GM18520 (cell line): Measurements from ENCODE around the gene RALGAPA2.

ENCODE experiments used
- ATAC-seq: cut with Tn5 transposase; IDR thresholded peaks from one replicate; pipeline ENCODE4 v1.9.1; 2021; ENCODE audit not compliant: unreplicated experiment

The RALGAPA2 gene

DNA sequence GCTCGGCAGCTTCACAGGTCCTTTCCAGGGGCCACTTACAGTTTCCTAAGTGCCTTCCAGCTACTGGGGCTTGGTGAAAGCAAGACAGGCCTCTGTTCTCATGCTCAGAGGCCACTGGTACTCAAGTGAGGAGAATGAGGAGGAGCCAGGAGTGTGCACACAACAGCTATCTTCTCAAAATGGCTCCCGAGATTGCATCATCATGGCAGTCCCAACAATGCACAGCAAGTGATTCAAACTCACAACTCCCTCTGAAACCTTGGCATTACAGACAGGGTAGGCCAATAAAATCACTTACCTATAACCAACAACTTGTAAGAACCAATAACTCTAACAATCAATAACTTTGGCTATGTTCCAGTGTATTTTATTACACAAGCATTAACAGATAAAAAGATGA is 77.4 kb downstream of the RALGAPA2 start:
- no peak for ATAC-seq

DNA sequence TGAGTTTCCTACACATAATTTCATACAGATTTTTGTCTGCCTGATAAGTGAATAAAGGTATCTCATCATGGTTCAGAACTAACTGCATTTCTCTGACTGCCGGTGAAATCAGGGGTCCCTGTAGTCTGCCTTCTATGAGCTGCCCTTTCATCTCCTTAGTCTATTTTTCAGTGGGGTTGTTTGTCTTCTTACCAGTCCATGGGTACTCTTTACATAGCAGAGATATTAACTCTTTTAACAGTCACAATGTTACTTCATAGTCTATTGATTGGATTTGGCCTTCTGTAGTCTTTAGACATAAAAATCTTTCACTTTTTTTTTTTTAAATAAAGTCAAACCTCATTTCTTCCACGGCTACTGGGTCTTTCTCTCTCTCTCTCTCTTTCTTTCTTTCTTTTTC is 79.8 kb downstream of the RALGAPA2 start:
- no peak for ATAC-seq

DNA sequence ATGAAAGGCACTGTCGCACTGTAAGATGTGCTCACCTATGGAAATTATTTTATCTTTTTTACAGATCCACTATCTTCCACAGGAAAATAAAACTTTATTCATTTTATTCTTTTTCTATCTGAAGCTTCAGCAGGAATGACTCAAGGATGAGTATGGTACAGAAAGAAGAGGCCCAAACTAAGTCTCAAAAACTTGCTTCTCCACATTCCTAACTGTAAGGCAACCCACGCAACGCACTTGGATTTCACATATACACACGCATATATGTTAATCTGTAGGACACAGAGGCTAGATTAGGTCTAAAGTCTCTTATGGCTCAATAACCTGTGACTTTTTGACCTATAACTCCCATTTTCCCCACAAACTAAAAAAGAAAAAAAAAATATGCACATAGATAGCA is 81.9 kb downstream of the RALGAPA2 start:
- no peak for ATAC-seq

DNA sequence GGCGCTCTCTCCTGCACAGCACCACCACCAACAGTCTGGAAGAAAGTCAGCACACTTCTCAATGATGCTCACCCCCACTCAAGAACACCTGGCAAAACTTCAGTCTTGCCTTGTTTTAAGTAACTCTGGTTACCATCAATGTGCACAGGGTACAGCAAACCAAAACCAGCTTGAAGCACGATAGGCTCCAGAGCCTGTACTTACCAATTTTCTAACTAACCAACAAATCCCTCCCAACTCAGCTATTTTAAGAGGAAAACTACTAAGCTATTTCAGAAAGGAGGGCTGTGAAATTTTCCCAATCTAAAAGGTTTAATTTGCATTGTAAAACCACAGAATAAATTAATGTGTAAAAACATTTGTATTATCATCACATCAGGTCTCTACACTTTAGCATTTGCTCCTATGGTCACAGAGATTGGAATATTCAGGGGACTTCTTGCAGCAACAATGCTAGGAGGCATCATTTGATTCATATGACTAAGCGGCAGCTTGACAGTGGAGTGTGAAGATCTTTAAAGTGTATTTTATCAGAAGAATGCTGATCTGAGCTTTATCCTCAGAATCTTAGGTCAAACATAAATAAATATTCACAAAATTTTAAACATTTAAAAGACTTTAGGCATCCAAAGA is 82.8 kb downstream of the RALGAPA2 start:
- no peak for ATAC-seq

DNA sequence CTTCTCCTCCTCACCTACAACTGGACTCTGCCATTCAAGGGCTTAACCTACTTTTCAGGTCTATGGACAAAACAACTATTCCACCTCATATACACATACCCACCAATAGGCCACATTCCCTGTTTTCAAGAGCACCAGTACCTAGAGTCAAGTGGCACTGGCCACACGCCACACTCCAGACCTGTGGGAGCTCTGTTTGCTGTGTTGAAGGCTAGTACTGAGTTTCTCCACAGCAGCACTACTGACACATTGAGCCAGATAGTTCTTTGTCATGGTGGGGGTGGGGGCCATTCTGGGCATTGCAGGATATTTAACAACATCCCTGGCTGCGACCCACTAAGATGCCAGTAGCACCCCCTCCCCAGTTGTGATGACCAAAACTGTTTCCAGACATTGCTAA is 84.1 kb downstream of the RALGAPA2 start:
- ATAC-seq, result no peak

DNA sequence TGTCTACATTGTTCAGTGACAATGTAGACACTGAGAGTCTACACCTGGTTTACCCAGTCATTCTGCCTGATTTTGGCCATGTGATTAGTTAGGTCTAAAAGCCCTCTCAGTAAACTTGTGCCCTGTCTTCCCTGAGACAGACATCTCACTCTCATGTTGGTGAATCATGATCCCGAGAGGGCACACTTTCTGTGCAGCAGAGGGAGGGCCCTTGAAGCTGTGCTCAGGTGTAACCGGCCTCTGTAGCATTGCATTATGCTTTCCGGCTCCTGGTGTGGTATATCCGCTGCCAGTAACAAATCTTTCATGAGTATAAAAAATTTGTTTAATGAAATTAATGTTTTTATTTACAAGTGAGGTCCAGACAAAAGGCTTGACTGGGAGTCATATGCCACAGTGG is 85.0 kb downstream of the RALGAPA2 start:
- no peak for ATAC-seq

DNA sequence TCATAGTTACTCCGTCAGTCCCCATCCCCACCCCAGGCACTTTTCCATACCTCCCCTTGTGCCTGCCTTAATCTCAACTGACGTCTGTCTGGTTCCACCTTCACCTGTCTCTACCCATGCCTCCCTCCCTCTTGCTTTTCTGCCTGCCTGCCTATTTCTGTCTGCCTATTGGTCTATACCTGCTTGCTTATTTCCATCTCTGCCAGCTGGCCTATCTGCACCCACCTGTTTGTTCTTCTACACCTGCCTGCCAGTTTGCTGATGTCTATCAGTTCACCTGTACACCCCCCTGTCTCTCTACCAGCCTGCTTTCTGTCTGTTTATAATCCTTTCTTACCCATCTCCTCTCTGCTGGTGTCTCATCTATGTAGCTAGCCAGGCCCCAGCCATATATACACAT is 87.5 kb downstream of the RALGAPA2 start:
- ATAC-seq, result no peak

DNA sequence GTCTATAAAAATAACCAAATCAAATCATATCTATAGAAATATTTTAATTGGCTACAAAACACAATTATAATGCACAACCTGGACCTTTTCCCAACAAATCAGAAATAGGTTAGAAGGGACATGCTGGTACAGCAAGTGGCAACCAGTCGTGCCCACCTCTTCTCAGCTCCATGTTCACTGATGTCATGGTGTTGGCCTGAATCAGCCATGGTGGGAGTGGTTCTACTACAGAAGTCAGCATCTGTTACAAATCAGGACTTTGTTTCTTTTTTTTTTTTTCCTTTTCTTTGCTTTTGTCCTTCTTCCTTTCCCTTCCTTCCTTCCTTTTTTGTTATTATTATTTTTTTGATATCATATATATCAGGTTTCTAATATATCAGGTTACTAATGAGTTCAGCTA is 91.2 kb downstream of the RALGAPA2 start:
- no peak for ATAC-seq

DNA sequence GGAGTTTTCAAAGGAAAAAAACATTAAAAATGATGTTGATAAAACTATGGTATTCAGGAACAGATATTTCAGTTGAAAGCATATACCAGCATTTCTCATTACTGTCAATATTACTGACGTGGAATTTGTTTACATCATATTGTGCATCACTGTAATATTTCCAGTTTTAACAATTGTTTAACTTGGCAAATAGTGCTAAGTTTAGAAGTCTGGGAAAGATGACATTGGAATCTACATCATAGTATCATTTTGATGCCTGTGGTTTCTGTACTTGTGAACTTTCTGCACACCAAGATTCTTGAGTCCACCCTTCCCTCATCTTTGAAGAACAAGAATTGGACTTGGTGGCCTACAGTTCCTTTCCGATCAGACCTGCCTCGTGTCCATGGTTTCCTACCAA is 98.1 kb downstream of the RALGAPA2 start:
- no peak for ATAC-seq

DNA sequence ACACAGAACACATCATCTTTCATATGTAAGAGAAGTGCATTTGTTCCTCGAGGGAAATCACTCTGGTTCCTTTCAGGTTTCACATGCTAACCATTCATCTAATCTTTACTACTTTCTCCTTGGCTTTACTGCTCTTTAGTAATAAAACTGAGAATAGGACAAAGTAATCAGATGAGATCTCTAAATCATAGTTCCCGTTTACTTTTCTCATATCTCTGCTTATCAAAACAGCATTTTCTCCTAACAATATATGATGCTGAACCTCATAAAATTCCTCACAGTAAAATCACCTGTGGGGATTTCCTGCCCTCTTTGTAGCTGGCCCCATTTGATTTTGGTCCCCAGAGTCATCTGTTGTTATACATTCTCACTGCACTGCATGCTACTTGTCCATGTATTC is 100.2 kb downstream of the RALGAPA2 start:
- ATAC-seq, result no peak

DNA sequence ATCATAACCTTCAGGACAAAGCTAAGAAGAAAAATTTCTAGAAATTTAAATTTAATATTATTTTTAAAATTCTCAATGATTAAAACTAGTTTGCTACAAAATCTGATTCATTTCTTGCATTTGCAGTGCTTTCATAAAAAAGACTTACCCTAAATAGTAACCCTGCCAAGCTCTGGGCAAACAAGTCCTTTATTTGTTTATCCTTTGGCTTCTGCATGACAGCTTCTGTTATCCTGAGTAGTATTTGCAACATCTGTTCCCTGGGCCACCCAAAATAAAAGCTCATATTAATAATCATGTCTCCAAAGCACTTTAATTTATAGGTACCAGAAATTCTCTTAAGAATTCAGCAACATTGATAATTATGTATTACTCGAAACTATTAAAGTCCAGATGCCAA is 101.3 kb downstream of the RALGAPA2 start:
- no peak for ATAC-seq

DNA sequence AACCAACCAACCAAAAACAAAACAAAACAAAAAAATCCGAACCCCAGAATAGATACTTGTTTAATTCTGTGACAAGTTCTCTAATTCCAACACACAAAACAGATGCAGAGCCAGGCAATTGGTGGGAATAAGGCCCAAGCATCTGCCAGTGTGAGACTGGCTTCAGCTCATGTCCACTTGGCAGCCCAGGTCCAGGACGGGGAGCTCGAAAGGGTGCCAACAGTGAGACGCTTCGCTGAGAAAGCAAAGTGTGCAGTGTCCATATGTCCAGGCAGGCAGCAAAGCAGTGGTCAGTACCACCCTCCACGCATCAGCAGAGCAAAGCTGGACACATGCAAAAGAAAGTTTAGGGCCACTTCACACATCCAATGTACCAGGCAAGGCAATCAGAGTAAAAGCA is 102.9 kb downstream of the RALGAPA2 start:
- ATAC-seq, result no peak

DNA sequence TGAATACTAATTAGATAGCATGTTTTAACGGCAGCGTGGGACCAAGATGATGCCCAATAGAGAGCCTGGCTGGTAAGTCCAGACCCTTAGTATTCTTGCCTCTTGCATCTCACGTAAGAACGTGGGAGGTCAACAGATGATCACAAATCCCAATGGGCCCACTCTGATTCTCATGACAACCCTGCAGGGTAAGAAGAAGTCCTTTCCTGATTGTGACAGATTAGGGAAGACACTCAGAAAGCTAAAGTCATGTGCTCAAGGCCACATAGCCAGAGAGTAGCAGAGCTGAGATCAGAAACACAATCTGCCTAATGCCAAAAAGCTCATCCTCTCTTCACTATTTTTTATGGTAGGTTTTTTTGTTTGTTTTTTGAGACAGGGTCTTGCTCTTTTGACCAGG is 103.8 kb downstream of the RALGAPA2 start:
- no peak for ATAC-seq

DNA sequence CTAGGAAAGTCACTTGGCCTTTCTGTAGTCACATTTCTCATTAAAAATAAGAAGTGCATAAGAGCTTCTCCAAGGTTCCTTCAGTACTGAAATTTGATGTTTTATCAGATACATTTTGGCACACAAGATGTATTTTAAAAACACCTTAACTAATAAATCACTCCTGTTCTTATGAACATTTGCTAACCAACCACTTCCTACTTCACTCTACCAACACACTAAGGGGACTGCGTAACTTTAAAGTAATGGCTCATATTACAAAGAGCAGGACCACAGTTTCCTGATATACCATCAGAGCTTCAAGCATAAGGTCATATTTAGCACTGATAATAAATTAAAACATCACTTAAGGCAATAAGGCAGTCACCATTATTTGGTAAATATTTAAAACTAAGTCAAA is 104.4 kb downstream of the RALGAPA2 start:
- ATAC-seq, result no peak

DNA sequence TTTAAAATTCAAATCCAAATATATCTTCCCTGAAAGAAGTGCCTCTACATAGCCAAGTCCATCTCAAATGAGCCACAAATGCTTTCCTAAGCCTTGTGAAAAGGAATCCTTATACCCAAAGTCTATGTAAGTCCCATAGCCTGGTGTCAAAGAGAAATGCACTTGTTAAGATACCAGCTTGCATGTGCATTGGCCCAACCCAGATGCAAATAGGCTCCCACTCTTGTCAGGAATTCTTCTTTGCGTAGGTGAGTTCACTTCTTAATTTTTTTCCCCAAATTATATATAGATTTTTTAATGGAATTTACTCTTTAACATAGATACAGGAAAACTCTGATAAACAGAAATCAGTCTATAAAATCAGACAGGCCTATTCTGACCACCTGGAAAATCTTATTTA is 105.6 kb downstream of the RALGAPA2 start:
- ATAC-seq, result no peak

DNA sequence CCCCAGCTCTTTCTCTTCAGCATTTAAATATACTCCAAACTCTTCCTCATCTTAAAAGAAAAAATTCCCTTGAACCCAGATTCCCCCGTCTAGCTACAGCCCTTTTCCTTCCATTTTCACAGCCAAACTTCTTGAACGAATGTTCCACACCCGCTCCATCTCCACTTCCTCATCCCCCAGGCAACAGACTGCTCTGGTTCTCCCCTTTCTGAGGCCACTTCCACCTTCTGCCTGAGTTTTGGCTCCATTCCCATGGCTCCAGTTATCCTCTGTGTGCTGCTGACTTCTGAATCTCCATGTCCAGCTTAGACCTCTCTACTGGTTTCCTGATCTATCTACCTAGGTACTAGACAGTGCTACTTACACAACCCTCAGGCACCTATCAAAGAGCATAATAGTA is 106.4 kb downstream of the RALGAPA2 start:
- no peak for ATAC-seq

DNA sequence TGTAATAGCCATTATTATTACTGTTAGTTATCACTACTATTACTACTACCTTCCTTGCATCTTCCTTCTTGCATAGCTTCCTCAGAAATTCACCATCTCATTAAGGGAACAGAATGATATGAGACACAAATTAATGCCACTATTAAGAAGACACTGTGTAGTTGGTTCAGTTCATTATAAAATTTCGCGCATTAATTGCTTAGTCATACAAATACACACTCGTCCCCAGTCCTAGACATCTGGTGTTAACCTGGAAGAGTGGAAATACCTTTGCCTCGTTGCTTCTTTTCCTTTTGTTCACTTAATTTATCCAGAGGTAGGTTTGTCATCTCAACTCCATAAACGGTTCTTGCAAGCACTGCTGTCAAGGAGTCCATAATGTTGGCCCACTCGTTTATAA is 107.5 kb downstream of the RALGAPA2 start:
- ATAC-seq, result no peak

DNA sequence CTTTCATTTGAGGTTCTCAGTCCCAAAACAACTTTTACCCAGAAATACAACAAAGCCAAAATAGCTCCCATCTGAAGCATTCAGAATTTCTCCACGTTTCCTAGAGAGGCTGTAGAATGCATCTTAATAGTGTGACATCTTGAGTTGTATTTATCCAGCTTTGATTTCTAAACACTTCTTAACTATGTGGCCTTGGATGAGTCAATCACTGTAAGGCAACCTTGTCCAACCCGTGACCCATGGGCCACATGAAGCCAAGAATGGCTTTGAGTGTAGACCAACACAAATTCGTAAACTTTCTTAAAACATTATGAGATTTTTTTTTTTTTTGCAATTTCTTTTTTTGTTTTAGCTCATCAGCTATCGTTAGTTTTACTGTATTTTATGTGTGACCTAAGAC is 108.1 kb downstream of the RALGAPA2 start:
- no peak for ATAC-seq

DNA sequence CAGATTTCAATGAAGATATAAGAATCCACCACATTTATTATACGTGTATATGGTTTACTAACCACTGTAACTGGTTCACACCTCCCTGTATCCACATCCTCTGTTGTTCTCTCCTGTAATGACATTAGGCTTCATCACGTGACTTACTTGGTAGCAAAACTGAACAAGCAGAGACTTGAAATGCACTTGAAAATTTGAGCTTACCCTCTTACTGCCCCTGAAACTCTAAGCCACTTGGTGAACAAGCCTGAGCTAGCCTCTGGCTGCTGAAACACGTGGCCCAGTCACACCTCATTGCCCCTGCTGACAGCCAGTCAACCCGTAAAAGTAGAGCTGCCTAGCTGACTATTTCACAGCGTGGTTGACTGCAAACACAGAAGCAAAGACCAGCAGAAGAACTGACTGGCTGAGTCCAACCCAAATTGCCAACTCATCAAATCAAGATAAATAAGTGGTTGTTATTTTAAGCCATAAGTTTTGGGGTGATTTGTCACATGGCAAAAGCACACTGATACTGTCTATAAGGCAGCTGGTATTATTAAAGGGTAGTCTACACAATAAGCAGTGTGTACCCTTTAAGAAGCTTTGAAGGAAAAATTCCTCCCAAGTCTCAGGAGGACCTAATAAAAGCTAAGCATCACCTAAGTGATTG is 109.0 kb downstream of the RALGAPA2 start:
- ATAC-seq, result peak; percentile 97

DNA sequence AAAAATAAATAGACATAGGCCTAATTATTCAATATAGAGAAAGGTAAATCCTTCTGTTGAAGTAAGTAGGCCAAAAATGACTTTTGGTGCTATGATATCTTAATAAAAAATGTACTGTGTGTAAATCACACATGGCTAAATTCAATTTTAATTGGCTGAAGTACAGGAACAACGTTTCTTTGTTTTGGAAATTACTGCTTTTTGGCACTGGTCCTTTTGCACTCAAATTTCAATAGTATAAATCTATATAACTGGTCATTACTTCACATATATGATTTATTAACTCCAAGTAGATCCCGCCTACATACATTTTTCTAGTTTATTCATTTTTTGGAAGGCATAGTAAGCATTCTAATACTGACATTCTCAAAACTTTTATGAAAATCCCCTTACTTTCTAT is 114.5 kb downstream of the RALGAPA2 start:
- ATAC-seq, result no peak

DNA sequence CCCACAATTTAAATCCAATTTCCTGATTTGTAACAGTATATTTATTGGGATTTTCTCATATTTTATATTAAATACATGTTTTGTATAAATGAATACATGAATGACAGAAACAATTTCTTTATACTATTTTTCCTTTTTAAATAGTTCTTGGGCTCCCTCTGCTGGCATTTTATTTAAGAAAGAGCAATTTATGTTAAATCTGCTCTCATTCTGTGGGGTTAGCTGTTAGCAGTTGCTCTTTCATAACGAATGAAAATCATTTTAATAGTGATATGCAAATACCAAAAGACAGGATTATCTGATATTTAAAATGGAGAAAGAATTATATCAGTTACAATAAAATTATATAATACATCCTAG is 118.3 kb downstream of the RALGAPA2 start:
- no peak for ATAC-seq

DNA sequence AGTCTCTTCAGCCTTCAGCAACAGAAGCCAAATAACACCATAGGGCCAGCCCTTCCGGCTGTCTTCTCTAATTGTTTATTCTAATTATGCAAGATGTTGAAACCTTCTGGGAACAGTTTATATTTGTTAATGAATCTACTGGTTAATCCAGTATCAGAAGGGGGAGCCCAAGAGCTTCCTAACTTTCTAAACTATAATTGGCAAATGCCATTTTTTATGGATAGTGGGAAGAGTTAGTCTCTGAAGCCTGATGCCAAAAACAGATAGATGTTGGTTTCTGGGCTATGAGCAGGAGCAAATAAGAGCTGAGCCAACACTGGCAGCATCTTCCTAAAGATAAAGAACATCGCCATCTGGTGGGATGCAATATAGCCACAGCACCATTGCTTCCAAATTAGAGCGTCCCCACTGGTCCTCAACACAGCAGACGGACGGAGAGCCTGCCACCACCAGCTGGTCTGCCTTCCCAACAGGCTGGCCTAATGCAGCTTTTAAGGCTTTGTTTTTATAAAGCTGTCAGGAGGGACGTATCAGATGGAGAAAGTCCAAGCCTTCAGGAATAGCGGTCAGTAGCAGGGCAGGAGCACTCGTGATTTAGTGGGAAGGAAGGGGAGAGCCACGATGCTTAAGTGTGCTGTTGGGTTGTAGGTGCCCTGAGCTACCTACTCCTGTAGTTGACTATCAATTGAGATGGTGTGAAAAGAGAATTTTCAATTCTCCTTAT is 118.8 kb downstream of the RALGAPA2 start:
- no peak for ATAC-seq

DNA sequence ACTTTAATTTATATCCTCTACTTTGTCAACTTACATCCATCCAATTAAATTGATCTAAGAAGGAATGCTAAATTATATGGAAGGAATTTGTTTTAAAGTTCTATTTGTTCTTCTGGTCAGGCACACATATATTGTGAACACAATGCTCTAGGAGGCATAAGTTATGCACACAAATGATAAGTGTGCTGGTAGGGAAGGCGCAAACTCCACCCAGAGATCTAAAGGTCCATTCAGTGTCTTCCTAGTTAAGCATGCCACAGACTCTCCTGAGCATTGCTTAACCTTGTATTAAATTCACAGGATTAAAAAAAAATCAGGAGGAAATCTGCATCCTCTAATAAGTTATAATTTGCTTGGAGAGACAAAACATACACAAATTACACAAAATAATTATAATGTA is 127.3 kb downstream of the RALGAPA2 start:
- no peak for ATAC-seq
